Stimulated activated CD4-positive, alpha-beta T cell treated with anti-CD3 and anti-CD28 coated beads, Interleukin-4, amount 100 ng/mL, for 24 hours (primary cell): ENCODE results near the gene LIN7B.
"Not testable (repeated sequence)": the region's sequence is repeated elsewhere in the genome, so short reads cannot be mapped to it uniquely, and the experiment has no call there.

Source experiments
- DNase-seq: peaks from one replicate; pipeline ENCODE4 v3.0.0-alpha.2; 2020

The LIN7B gene

DNA sequence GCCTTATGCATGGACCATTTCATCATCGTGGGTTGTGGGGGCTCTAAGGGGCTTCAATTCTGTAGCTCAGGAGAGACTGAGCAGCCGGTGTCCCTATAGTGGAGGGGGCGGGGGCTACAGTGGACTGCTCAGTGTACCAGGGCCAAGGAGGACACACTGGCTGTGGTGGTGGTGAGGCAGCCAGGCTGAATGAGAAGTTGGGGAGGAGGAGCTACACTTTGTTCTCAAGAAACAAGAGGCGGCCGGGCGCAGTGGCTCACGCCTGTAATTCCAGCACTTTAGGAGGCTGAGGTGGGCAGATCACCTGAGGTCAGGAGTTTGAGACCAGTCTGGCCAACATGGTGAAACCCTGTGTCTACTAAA, 32.2 kb downstream of the LIN7B start:
- DNase-seq, result not testable (repeated sequence)

DNA sequence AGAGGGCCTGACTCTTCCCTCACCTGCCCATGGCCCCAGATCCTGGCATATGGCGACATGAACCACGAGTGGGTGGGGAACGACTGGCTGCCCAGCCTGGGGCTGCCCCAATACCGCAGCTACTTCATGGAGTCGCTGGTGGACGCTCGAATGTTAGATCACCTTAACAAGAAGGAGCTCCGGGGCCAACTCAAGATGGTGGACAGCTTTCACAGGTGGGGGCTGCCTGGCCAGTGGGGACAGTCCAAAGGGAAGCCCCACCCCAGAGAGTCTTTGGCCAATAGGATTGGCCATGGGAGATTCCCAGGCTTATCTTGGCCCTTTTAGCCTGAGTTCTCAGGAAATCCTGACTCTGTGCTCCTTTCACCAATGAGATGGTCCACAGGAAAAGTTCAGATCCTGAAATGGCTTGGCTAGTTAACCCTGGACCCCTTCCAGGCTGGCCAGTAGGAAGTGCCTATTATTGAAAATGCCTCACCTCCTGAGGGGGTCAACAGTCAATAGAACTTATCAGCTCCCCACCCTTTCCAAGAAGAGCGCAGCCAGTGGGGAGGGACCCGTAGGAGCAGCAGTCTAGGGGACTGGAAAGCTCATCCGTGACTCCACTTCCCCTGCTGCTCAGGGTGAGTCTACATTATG, 34.0 kb downstream of the LIN7B start:
- DNase-seq, result no peak

- DNase-seq, result peak; percentile 82
Measured at GRCh38 chr19:49148784-49149651, 34.8 kb downstream of the LIN7B start.

GRCh38 chr19:49149652-49150105, 35.5 kb downstream of the LIN7B start:
- DNase-seq, result no peak

DNA sequence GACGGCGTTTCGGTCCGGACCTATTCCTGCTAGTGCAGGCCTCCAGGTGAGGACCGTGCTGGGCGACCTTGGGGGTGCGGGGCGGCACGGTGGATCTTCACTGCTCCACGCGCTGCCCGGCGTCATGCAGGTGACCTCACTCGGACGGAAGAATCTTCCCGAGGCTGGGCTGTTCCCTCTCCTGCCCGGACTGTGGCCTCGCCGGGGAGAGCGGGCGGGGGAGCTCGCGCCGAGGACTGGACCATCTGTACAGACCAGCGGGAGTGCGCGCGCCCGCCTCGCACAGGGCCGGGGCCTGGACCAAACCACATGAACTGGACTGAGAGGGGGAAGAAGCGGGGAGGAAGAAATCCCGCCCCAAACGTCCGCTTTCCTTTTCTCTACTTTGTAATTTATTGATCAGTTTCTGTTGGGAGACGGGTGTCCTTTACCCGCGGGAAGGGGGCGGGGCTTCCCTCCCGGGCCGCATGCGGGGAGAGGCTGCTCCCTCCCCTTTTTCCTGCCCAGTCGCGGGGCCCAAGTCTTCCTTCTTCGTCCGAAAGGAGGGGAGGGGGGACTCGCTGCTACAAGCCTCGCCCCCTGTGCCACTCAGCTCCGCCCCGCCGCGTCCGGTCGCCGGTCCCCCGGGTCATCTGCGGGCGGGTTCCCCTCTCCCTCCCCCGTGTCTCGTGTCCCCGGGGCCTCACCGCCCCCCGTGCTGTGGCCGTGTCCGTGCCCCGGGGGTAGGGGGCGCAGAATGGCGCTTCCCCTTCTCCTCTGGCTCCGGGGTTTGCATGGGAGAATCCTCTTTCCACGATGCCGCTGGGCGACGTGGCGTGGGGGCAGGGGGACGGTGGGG, 36.2 kb downstream of the LIN7B start:
- peak; percentile 29 for DNase-seq

DNA sequence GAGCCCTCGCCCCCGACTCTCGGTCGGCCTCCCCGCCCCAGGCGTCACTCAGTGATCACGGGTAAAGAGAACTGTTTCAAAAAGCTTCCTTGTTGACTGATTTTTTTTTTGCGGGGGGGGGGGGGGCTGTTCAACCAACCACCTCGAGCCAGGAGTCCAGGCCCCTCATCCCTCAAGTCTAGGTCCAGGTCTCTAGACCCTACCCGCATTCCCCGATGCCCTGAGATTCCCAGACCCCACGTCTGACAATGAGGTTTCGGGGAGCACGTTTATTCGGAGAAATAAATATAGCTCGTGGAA, 36.7 kb downstream of the LIN7B start:
- no peak for DNase-seq

GRCh38 chr19:49151267-49152118, 37.3 kb downstream of the LIN7B start:
- DNase-seq, result no peak

DNA sequence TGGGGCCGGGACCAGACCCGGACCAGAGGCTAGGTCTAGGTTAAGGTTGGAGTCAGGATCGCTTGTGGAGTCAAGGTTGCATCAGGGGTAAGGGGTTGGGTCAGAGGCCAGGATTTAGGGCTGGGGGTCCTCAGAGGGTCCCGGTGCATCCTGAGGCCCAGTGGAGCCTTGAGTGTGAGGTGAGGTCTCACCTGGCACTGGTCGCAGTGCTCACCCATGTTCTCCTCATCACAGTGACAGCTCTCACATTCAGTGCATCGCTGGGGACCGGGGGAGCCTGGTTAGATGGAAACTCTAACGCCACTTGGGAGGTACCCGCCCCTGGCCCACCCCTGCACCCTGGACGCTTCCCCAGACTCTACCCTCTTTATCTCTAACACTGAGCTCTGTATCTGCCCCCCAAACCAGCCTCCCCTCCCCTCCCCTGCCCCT, 38.0 kb downstream of the LIN7B start:
- no peak for DNase-seq

DNA sequence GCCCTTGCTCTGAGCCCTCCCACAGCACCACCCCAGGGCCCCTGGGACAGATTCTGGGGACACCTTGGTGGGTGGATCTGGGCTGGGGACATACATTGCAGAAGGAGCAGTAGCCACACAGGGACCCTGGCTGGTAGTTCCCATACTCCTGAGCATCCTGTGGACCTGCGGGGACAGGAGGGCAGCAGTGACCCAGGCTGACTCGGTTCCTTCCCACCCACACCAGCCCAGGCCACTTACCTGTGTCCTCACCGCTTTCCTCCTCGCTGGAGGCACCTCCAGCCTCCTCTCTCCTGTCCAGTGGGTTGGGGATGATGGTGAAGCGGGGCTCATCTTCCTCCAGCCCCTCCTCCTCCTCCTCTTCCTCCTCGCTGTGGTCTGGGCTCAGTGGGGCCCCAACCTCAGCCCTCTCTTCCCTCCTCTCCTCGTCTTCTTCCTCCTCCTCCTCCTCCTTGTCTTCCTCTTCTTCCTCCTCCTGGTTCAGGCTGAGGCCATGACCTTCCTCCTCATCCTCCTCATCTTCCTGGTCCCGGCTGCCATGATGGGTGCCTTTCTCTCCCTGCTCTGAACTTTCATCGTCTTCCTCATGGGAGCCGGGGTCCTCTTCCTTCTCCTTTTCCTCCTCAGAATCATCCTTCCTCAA, 39.1 kb downstream of the LIN7B start:
- no peak for DNase-seq

GRCh38 chr19:49154279-49154678, 40.1 kb downstream of the LIN7B start:
- no peak for DNase-seq

GRCh38 chr19:49155005-49155819, 41.0 kb downstream of the LIN7B start, which contains the start of gene HRC:
TSS of gene HRC (minus strand) at chr19:49155396. CDS start at chr19:49155237, 159 bp downstream.
- no peak for DNase-seq

- no peak for DNase-seq
Measured at GRCh38 chr19:49155820-49156346, 41.7 kb downstream of the LIN7B start.

- peak; percentile 52 for DNase-seq
Measured at GRCh38 chr19:49157445-49158224, 43.5 kb downstream of the LIN7B start, which contains the start of gene TRPM4. TSS of gene TRPM4 (plus strand) at chr19:49157792. CDS start at chr19:49157867, 75 bp downstream.

- DNase-seq, result no peak
Measured at GRCh38 chr19:49160450-49161189, 46.5 kb downstream of the LIN7B start.

DNA sequence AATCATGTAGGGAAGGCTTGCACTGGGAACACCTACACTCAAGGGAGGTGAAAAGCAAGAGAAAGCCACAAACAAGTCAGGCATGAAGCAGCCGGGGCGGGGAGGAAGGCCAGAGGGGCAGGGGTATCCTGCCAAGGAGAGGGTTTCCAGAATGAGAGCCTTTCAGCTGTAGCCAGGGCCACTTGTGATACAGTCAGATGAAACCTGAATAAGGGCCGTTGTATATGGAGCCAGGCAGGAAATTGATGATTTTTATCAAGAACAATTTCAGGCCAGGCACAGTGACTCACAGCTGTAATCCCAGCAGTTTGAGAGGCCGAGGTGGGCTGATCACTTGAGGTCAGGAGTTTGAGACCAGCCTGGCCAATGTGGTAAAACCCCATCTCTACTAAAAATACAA, 47.8 kb downstream of the LIN7B start:
- no peak for DNase-seq

DNA sequence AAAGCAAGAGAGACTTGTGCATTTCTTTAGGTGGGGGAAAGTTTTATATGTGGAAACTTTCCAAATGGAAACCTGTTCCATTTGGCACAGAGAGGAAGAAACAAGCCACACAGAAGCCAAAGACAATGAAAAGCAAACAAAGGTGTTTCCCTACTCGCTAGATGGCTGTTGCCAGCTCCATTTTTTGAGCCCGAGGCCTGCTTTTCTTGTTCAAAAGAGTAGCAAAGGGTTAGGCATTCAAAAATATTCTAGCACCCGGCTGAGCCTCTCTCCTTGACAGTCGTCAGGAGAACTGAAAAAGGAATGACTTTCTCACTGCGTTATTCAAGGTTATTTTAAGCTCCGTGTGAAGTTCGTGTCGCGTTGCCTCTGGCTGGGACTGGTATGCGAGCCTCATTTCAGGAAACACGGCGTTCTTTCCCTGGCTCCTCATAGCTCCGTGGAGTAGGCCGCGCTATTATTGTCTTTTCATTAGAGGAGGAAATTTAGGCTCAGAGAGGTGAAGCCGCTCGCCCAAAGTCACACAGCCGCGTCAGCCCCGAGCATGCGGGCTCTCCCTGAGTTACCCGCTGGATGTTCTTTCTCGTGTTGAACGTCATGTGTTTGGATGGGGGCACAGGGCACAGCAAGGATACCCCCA, 51.1 kb downstream of the LIN7B start:
- no peak for DNase-seq

DNA sequence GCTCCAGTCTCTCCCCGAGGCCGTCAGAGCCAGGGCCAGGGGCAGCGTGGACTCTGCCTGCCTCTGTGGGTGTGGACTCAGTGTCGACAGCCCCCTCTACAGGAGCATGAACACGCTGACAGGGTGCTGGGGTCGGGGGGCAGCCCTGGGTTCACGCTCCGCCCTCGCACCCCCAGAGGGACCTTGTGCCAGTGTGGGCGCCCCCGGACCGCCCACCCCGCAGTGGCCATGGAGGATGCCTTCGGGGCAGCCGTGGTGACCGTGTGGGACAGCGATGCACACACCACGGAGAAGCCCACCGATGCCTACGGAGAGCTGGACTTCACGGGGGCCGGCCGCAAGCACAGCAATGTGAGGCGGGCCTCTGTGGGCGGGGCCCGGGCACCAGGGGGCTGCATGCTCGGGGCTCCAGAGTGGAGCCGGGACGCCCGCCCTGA, 51.7 kb downstream of the LIN7B start:
- no peak for DNase-seq

DNA sequence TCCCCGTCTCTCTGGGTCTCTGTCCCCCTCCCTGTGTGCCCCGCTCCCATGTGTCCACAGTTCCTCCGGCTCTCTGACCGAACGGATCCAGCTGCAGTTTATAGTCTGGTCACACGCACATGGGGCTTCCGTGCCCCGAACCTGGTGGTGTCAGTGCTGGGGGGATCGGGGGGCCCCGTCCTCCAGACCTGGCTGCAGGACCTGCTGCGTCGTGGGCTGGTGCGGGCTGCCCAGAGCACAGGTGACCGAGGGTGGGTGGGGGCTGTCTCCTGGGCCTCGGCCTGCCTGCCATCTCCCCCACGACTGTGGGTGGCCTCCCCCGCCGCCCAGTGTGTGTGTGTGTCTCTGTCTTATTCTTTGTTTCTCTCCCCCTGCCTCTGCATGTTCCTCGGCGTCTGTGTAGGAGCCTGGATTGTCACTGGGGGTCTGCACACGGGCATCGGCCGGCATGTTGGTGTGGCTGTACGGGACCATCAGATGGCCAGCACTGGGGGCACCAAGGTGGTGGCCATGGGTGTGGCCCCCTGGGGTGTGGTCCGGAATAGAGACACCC, 53.8 kb downstream of the LIN7B start:
- no peak for DNase-seq
